ENCODE results near the gene MED12L.

DNA sequence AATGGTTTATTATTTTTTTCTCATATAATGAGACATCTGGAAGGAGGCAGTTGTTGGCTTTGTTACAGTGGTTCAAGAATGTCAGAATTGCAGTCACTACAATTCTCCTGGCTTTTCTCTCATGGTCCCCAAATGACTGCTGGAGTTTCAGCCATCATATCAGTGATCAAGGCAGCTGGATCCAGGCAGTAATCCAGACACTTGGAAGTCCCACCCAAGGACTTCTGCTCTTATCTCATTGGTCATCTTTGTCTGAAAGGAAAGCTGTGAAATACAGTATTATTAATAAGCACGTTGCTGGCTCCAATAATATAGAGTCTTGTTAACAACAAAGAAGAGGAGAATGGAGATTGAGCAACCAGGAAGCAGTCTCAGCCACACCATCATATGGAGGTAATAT is 22.9 kb upstream of the MED12L start:
- TF ChIP-seq POLR2A (IDR thresholded peaks at IDR 0.05; ENCODE audit: extremely low read depth, insufficient read length): no peak
- TF ChIP-seq, protein P1, sequence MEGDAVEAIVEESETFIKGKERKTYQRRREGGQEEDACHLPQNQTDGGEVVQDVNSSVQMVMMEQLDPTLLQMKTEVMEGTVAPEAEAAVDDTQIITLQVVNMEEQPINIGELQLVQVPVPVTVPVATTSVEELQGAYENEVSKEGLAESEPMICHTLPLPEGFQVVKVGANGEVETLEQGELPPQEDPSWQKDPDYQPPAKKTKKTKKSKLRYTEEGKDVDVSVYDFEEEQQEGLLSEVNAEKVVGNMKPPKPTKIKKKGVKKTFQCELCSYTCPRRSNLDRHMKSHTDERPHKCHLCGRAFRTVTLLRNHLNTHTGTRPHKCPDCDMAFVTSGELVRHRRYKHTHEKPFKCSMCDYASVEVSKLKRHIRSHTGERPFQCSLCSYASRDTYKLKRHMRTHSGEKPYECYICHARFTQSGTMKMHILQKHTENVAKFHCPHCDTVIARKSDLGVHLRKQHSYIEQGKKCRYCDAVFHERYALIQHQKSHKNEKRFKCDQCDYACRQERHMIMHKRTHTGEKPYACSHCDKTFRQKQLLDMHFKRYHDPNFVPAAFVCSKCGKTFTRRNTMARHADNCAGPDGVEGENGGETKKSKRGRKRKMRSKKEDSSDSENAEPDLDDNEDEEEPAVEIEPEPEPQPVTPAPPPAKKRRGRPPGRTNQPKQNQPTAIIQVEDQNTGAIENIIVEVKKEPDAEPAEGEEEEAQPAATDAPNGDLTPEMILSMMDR (IDR thresholded peaks at IDR 0.05; ENCODE audit: low read depth, low read length): no peak

Data from NB4 (cell line).